Measurements from ENCODE around the gene GPC6.

- TF ChIP-seq, protein P1, sequence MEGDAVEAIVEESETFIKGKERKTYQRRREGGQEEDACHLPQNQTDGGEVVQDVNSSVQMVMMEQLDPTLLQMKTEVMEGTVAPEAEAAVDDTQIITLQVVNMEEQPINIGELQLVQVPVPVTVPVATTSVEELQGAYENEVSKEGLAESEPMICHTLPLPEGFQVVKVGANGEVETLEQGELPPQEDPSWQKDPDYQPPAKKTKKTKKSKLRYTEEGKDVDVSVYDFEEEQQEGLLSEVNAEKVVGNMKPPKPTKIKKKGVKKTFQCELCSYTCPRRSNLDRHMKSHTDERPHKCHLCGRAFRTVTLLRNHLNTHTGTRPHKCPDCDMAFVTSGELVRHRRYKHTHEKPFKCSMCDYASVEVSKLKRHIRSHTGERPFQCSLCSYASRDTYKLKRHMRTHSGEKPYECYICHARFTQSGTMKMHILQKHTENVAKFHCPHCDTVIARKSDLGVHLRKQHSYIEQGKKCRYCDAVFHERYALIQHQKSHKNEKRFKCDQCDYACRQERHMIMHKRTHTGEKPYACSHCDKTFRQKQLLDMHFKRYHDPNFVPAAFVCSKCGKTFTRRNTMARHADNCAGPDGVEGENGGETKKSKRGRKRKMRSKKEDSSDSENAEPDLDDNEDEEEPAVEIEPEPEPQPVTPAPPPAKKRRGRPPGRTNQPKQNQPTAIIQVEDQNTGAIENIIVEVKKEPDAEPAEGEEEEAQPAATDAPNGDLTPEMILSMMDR (IDR thresholded peaks at IDR 0.05 in 8 of 11, conservative IDR thresholded peaks at IDR 0.05 in 3 of 11), result no peak
- TF ChIP-seq POLR2AphosphoS5 (IDR thresholded peaks at IDR 0.05), result no peak
These were observed 527.0 kb downstream of the GPC6 start for GRCh38 chr13:93753639-93754038.
